ENCODE data around the gene GPSM3.

GPSM3 gene

DNA sequence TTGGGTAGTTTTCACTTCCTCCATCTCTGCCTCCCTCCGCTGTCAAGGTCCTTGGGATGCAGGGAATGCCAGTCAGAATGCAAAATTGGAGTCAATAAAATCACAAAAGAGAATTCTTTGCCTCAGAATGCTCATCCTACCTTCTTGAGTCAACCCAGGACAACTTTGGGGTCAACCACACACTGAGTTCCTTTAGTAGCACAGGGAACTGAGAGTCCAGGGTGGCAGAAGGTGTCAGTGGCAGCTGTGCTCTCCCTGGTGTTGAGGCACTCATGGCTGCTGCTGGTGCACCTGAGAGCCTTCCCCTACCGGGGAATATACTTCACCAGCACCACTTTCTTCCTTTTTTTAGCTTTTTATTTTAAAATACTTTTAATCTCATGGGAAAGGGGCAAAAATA, 32.3 kb upstream of the GPSM3 start:
- TF ChIP-seq POLR2AphosphoS5 (IDR thresholded peaks at IDR 0.05; ENCODE audit: low read depth, low read length) (no peak), TAF1 (IDR thresholded peaks at IDR 0.05; ENCODE audit: borderline replicate concordance, insufficient read depth, low read length) (no peak), FOXP2 (optimal IDR thresholded peaks at IDR 0.05; ENCODE audit: borderline replicate concordance, extremely low read depth, extremely low read length, insufficient read depth) (no peak), SIN3A (IDR thresholded peaks at IDR 0.05; ENCODE audit: borderline replicate concordance, insufficient read depth, low read length) (no peak)
- TF ChIP-seq, protein P1, sequence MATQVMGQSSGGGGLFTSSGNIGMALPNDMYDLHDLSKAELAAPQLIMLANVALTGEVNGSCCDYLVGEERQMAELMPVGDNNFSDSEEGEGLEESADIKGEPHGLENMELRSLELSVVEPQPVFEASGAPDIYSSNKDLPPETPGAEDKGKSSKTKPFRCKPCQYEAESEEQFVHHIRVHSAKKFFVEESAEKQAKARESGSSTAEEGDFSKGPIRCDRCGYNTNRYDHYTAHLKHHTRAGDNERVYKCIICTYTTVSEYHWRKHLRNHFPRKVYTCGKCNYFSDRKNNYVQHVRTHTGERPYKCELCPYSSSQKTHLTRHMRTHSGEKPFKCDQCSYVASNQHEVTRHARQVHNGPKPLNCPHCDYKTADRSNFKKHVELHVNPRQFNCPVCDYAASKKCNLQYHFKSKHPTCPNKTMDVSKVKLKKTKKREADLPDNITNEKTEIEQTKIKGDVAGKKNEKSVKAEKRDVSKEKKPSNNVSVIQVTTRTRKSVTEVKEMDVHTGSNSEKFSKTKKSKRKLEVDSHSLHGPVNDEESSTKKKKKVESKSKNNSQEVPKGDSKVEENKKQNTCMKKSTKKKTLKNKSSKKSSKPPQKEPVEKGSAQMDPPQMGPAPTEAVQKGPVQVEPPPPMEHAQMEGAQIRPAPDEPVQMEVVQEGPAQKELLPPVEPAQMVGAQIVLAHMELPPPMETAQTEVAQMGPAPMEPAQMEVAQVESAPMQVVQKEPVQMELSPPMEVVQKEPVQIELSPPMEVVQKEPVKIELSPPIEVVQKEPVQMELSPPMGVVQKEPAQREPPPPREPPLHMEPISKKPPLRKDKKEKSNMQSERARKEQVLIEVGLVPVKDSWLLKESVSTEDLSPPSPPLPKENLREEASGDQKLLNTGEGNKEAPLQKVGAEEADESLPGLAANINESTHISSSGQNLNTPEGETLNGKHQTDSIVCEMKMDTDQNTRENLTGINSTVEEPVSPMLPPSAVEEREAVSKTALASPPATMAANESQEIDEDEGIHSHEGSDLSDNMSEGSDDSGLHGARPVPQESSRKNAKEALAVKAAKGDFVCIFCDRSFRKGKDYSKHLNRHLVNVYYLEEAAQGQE (IDR thresholded peaks at IDR 0.05; ENCODE audit: insufficient read depth in 1 of 2, low read depth in 2 of 2, low read length in 2 of 2) = no peak

DNA sequence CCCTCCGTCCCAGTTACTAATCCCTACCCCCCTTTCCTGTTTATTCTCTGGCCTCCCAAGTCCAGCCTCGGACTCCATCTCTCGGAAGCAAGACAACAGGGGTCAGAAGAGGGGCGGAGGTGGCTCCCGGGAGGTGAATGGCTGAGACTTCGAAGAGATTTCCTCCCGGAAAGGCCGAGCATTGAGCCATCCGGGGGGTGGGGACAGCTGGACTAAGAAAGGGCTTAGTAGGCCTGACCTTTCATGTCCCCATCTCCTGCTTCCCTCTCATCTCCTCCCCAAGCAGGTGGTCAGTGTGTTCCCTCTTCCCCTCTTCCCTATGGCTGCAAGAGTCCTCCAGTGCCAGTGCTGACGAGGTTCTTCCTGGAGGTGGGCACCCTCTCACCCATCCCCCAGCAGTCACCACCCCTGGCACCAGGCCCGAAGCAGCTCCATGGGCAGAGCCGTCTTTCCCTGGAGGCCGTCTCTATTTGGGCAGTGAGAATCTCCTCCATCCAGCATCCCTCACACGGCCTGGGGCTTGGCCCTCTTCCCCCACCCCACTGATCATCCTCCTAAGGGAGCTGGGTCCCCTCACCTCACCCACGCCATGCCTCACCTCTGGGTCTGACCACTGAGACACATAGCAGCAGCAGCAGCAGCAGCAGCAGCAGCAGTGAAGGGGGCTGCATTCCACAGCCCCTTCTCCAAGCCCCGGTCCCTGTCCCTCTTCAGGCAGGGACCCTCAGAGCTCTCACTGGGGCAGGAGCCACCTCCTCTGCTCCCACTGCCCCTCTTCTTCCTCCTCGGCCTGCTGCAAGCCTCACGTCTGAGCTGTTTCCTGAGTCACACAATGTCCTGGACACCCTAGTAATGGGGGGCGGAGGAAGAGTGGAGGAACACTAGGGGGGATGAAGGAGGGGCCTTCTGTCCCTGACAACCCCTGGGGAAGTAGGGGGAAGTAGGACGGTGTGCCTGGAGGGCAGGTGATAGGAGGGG, 31.1 kb upstream of the GPSM3 start, which contains the start of gene NOTCH4:
Gene NOTCH4 (minus strand): TSS at position 810 of the 978 bp plus-strand sequence. CDS start 139 bp downstream, at position 671.
- TF ChIP-seq FOXP2 (optimal IDR thresholded peaks at IDR 0.05; ENCODE audit: borderline replicate concordance, extremely low read depth, extremely low read length, insufficient read depth) (peak; percentile 12), POLR2AphosphoS5 (IDR thresholded peaks at IDR 0.05; ENCODE audit: low read depth, low read length) (no peak)

DNA sequence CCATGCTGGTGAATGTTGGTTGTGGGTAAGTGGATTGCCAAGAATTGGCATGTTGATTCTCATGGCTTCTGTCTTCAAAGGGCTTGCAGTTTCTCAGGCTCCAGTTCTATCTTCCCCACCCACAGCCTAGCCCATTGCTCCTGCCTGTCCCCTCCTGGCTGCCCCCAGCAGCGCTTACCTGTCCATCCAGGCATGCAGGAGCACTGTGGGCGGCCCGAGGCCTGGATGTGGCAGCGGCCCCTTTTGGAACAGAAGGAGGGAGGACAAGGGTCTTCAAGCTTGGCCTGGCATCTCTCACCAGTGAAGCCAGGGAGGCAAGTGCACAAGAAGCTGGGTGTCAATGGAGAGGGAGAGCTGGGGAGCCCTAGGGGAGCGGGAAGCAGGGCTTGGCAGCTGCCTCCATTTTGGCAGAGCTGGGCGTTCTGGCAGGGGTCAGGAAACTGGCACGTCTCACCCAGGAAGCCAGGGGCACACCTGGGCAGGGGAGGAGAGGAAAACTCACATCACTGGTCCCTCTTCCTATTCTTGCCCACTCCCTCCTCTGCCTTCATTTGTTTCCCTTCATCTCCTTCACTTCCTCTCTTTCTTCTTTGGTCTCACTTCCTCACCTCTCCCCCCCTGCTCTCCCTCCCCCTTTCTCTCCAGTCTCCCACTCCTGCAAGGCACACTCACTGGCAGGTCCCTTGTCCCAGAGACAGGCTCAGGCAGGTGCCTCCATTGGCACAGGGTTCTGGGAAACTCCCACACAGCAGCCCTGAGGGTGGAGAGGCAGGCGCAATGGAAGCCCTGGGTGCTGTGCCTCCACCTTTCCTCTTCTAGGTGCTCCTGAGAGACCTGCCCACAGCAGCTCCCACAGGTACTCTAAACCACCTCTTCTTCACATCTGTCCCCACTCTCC, 30.1 kb upstream of the GPSM3 start:
- TF ChIP-seq POLR2AphosphoS5 (IDR thresholded peaks at IDR 0.05; ENCODE audit: low read depth, low read length) (no peak), TAF1 (IDR thresholded peaks at IDR 0.05; ENCODE audit: borderline replicate concordance, insufficient read depth, low read length) (no peak), FOXP2 (optimal IDR thresholded peaks at IDR 0.05; ENCODE audit: borderline replicate concordance, extremely low read depth, extremely low read length, insufficient read depth) (no peak), SIN3A (IDR thresholded peaks at IDR 0.05; ENCODE audit: borderline replicate concordance, insufficient read depth, low read length) (no peak)

DNA sequence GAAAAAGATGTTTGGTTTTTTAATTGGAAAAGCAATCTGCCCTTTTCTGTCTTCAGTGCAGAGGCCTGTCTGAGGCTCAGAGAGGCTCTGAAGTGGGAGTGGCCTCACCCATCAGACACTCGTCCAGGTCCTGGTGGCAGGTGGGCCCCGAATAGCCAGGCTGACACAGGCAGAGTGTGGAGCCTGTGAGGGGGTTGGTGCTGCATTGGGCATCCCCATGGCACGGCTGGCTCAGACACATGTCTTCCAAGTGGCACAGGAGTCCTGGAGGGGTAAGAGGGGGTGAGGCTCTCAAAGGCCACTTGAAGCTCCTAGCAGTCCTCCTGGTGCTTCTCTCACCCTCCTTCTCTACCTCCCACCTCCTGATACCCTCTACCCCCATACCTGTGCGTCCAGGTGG, 27.6 kb upstream of the GPSM3 start:
- TF ChIP-seq FOXP2 (optimal IDR thresholded peaks at IDR 0.05; ENCODE audit: borderline replicate concordance, extremely low read depth, extremely low read length, insufficient read depth) (no peak), SIN3A (IDR thresholded peaks at IDR 0.05; ENCODE audit: borderline replicate concordance, insufficient read depth, low read length) (no peak), TAF1 (IDR thresholded peaks at IDR 0.05; ENCODE audit: borderline replicate concordance, insufficient read depth, low read length) (no peak), POLR2AphosphoS5 (IDR thresholded peaks at IDR 0.05; ENCODE audit: low read depth, low read length) (no peak)
- TF ChIP-seq, protein P1 (IDR thresholded peaks at IDR 0.05; ENCODE audit: insufficient read depth in 1 of 2, low read depth in 2 of 2, low read length in 2 of 2) = no peak

- TF ChIP-seq TAF1 (IDR thresholded peaks at IDR 0.05; ENCODE audit: borderline replicate concordance, insufficient read depth, low read length) = no peak
Observed at GRCh38 chr6:32218167-32218566, 25.7 kb upstream of the GPSM3 start.

GRCh38 chr6:32216998-32217397, 24.6 kb upstream of the GPSM3 start:
- TF ChIP-seq, protein P1 (IDR thresholded peaks at IDR 0.05; ENCODE audit: insufficient read depth in 1 of 2, low read depth in 2 of 2, low read length in 2 of 2) = no peak
- TF ChIP-seq TAF1 (IDR thresholded peaks at IDR 0.05; ENCODE audit: borderline replicate concordance, insufficient read depth, low read length) = no peak

Measured in PFSK-1 (cell line).